Ovary (tissue), 3 donors: ENCODE measurements around the gene STK33.

Experiments used
- CTCF ChIP-seq, 3 donors: fragments of 450-650 bp in 2 of 3; fragments of 200-600 bp in 1 of 3; IDR thresholded peaks; one replicate each; pipeline versions ENCODE4 v1.5.1 to v1.8.0; 2016 to 2022; ENCODE audit warnings: antibody characterized with exemption in 3 of 3, mild to moderate bottlenecking in 1 of 3
- EP300 ChIP-seq: sonication (generic); formaldehyde crosslinking; IDR thresholded peaks from one replicate; pipeline ENCODE4 v1.6.1; 2017; ENCODE audit warnings: antibody characterized with exemption
- POLR2A ChIP-seq: fragments of 450-650 bp; IDR thresholded peaks from one replicate; pipeline ENCODE4 v1.6.1; 2017; ENCODE audit warnings: antibody characterized with exemption, mild to moderate bottlenecking, moderate library complexity
- donor health status: DM: no; HTN: no; CAD: no.

GRCh38 chr11:8566613-8567210 lies 27.3 kb downstream of the STK33 start:
- no peak for TF ChIP-seq POLR2A
- TF ChIP-seq CTCF (IDR thresholded peaks at IDR 0.05), result peak; percentile 28 to 59 (median 40)
- TF ChIP-seq EP300, result no peak
